ENCODE data around the gene NCKAP5. TPM values are rescaled to one million over a fixed set of nuclear protein-coding genes. Genes with fewer than 3 reads are reported as not detected.

The NCKAP5 gene
- total and polyA plus RNA-seq, 2 of the 8 experiments (the other 6 are each of a cell fraction or from before 2014, with no cell fraction given): 0.27 to 0.86 TPM

- Histone ChIP-seq H2BK120ac (replicated peaks; ENCODE audit: low read depth, low read length) (no peak overlapping the region), H3K79me1 (ENCODE audit: low read depth, low read length) (no peaks in the 10 kb centered on the region), H2BK15ac (ENCODE audit: low read length) (no peak overlapping the region), H2BK12ac (ENCODE audit: low read depth, low read length) (no peak overlapping the region), H3K9me3 (ENCODE audit: insufficient read depth in 2 of 2, low read depth in 1 of 2, low read length in 1 of 2) (no peaks in the 10 kb centered on the region), H3K36me3 (ENCODE audit: control insufficient read depth in 2 of 4, insufficient read depth in 4 of 4, low read length in 3 of 4) (no peaks in the 10 kb centered on the region), H3K27me3 (replicated peaks in 1 of 4; ENCODE audit: control insufficient read depth in 3 of 4, extremely low read depth in 1 of 4, insufficient read depth in 3 of 4, low read length in 3 of 4) (no peaks in the 10 kb centered on the region), H4K5ac (ENCODE audit: insufficient read length, low read depth, low read length) (no peak overlapping the region), H4K8ac (ENCODE audit: extremely low read depth, insufficient read depth, low read length) (no peak overlapping the region), H3K23ac (ENCODE audit: insufficient read length) (no peak overlapping the region), H2BK5ac (ENCODE audit: low read depth, low read length) (no peak overlapping the region), H3K4ac (replicated peaks; ENCODE audit: insufficient read length, low read depth, low read length) (no peak overlapping the region), H3K79me2 (ENCODE audit: control insufficient read depth in 1 of 2, insufficient read depth in 2 of 2, low read length in 2 of 2) (no peaks in the 10 kb centered on the region), H2AK5ac (ENCODE audit: low read depth, low read length) (no peak overlapping the region), H2BK20ac (ENCODE audit: low read length) (no peak overlapping the region), H3K27ac (ENCODE audit: low read depth, low read length) (no peak overlapping the region), H3K23me2 (ENCODE audit: low read depth, low read length) (no peaks in the 10 kb centered on the region), H3K9ac (replicated peaks in 1 of 4; ENCODE audit: extremely low read depth in 1 of 4, low read depth in 3 of 4, low read length in 3 of 4) (no peak overlapping the region), H3K4me1 (replicated peaks in 1 of 4; ENCODE audit: control insufficient read depth in 3 of 4, insufficient read depth in 4 of 4, low read length in 3 of 4) (no peaks in the 10 kb centered on the region), H3K14ac (ENCODE audit: insufficient read length) (no peak overlapping the region), H4K91ac (replicated peaks; ENCODE audit: insufficient read length, low read length) (no peak overlapping the region), H2AFZ (ENCODE audit: low read length) (no peak overlapping the region), H3K18ac (ENCODE audit: extremely low read depth, low read length) (no peak overlapping the region), H3K4me2 (ENCODE audit: insufficient read depth in 1 of 2, low read depth in 2 of 2, low read length in 2 of 2) (no peak overlapping the region), H3K56ac (replicated peaks; ENCODE audit: insufficient read length, low read depth, low read length) (no peak overlapping the region), H4K20me1 (replicated peaks in 1 of 2; ENCODE audit: control insufficient read depth in 1 of 2, insufficient read depth in 2 of 2, low read length in 2 of 2) (no peaks in the 10 kb centered on the region), H3K4me3 (ENCODE audit: extremely low read depth in 1 of 4, insufficient read depth in 2 of 4, low read depth in 3 of 4, low read length in 4 of 4) (no peak overlapping the region)
- WGBS, 2 experiments (ENCODE audit: extremely low coverage in 1 of 2, insufficient coverage in 1 of 2, insufficient read length in 1 of 2, insufficient replicate concordance in 2 of 2, low coverage in 1 of 2, low lambda C conversion rate in 2 of 2, missing lambda C conversion rate in 1 of 2): 92% methylated on average over 1 of the region's 1 CpG; no CpG with 5 or more reads in 1 of the 2 experiments
- ChIA-PET CTCF (ENCODE audit: partially characterized antibody) (interaction anchor here (0.6 to 3.9 kb wide), 2 partner anchors 9 to 16 kb away, joined by 3 to 27 read pairs; no protein-coding TSS in a partner anchor), POLR2A (ENCODE audit: partially characterized antibody) (no interaction called here)
- TF ChIP-seq EZH2 (IDR thresholded peaks at IDR 0.05; ENCODE audit: low read depth, low read length, severe bottlenecking): no peak
- TF ChIP-seq, protein P1, sequence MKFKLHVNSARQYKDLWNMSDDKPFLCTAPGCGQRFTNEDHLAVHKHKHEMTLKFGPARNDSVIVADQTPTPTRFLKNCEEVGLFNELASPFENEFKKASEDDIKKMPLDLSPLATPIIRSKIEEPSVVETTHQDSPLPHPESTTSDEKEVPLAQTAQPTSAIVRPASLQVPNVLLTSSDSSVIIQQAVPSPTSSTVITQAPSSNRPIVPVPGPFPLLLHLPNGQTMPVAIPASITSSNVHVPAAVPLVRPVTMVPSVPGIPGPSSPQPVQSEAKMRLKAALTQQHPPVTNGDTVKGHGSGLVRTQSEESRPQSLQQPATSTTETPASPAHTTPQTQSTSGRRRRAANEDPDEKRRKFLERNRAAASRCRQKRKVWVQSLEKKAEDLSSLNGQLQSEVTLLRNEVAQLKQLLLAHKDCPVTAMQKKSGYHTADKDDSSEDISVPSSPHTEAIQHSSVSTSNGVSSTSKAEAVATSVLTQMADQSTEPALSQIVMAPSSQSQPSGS (IDR thresholded peaks at IDR 0.05; ENCODE audit: low read length): no peak
- no peak for TF ChIP-seq BCL11A (IDR thresholded peaks at IDR 0.05; ENCODE audit: low read depth in 2 of 2, low read length in 2 of 2)
- TF ChIP-seq, protein P2, sequence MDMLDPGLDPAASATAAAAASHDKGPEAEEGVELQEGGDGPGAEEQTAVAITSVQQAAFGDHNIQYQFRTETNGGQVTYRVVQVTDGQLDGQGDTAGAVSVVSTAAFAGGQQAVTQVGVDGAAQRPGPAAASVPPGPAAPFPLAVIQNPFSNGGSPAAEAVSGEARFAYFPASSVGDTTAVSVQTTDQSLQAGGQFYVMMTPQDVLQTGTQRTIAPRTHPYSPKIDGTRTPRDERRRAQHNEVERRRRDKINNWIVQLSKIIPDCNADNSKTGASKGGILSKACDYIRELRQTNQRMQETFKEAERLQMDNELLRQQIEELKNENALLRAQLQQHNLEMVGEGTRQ (IDR thresholded peaks at IDR 0.05; ENCODE audit: low read length): no peak
- TF ChIP-seq GTF2F1 (IDR thresholded peaks at IDR 0.05; ENCODE audit: borderline replicate concordance, low read depth, low read length): no peak
- no peak for TF ChIP-seq POLR2AphosphoS5 (IDR thresholded peaks at IDR 0.05; ENCODE audit: low read depth, low read length)
- TF ChIP-seq, protein P3, sequence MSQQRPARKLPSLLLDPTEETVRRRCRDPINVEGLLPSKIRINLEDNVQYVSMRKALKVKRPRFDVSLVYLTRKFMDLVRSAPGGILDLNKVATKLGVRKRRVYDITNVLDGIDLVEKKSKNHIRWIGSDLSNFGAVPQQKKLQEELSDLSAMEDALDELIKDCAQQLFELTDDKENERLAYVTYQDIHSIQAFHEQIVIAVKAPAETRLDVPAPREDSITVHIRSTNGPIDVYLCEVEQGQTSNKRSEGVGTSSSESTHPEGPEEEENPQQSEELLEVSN (IDR thresholded peaks at IDR 0.05): no peak
- TF ChIP-seq JUND (IDR thresholded peaks at IDR 0.05; ENCODE audit: low read length): no peak
- no peak for TF ChIP-seq POU5F1 (IDR thresholded peaks at IDR 0.05; ENCODE audit: low read depth, low read length)
- no peak for TF ChIP-seq EGR1 (IDR thresholded peaks at IDR 0.05; ENCODE audit: borderline replicate concordance, low read depth, low read length)
- DNase-seq (ENCODE audit: low read depth in 1 of 2, low spot score in 2 of 2) (no peak), FAIRE-seq (no peak)
Measured at GRCh38 chr2:133503323-133503722, 64.9 kb downstream of the NCKAP5 start.
